ENCODE data around the gene WBP2. TPM values are rescaled to one million over a fixed set of nuclear protein-coding genes. Genes with fewer than 3 reads are reported as not detected.
A peak's percentile ranks its signal among the peaks of the same experiment; 100 is the strongest.

The WBP2 gene
- total RNA-seq, 4 donors from 2014 or later = 41.8 to 64.5 (median 53.5) TPM

DNA sequence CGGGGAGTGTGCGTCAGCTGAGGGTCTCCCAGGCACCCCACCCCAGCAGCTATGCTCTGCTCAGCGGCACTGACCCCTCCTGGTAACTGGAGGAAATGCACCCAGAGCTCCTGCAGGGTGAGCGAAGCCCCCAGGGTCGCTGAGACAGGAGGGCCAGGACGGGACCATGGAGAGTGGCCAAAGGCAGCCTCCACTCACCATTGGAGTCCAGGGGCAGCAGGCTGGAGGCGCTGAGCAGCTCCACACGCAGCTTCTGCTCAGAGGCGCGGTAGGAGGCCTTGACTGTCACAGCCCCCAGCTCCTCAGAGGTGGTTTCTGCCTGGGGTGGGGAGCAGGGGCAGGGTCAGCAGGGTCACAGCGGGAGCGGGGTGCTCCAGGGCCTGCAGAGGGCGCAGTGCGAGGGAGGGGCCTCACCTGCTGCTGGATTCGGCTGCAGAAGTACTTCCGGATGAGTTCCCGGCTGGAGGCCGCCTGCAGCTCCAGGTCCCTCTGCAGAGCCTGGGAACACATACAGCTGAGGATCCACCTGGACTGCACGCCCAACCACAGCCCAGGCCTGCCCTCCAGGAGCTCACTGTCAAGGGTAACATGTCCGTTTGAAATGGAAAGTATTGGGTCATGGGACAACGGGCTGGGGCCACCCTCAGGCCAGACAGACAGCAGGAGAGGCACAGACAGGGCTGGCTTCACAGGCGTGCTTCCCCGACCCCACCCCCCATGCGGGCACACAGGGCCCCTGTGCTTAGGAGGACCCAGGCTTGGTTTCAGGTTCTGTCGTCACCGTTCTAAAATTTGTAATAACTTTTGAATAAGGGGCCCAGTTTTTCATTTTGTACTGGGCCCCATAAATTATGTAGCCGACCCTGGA, 24.7 kb downstream of the WBP2 start:
- no peak for TF ChIP-seq POLR2A (IDR thresholded peaks at IDR 0.05)
- TF ChIP-seq, protein P1, sequence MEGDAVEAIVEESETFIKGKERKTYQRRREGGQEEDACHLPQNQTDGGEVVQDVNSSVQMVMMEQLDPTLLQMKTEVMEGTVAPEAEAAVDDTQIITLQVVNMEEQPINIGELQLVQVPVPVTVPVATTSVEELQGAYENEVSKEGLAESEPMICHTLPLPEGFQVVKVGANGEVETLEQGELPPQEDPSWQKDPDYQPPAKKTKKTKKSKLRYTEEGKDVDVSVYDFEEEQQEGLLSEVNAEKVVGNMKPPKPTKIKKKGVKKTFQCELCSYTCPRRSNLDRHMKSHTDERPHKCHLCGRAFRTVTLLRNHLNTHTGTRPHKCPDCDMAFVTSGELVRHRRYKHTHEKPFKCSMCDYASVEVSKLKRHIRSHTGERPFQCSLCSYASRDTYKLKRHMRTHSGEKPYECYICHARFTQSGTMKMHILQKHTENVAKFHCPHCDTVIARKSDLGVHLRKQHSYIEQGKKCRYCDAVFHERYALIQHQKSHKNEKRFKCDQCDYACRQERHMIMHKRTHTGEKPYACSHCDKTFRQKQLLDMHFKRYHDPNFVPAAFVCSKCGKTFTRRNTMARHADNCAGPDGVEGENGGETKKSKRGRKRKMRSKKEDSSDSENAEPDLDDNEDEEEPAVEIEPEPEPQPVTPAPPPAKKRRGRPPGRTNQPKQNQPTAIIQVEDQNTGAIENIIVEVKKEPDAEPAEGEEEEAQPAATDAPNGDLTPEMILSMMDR (IDR thresholded peaks at IDR 0.05) = peak in 3 of 6 experiments; percentile 10 to 40 (median 16)
- Histone ChIP-seq H3K4me1 (peaks cover 10 to 14% of the 10 kb centered on the region in 2 donors), H3K27ac (no peak overlapping the region), H3K4me3 (replicated peaks in 1 of 3) (no peak overlapping the region), H3K27me3 (no peaks in the 10 kb centered on the region), H3K9me3 (no peaks in the 10 kb centered on the region), H3K36me3 (peaks cover 0 to under 1% of the 10 kb centered on the region in 2 donors)
- intact Hi-C loops (cut with DNase I) = no loop called here
- no peak for DNase-seq
- 75 to 83% methylated on average over 12 to 24 of the region's 27 CpGs for whole genome bisulfite sequencing, 2 donors

DNA sequence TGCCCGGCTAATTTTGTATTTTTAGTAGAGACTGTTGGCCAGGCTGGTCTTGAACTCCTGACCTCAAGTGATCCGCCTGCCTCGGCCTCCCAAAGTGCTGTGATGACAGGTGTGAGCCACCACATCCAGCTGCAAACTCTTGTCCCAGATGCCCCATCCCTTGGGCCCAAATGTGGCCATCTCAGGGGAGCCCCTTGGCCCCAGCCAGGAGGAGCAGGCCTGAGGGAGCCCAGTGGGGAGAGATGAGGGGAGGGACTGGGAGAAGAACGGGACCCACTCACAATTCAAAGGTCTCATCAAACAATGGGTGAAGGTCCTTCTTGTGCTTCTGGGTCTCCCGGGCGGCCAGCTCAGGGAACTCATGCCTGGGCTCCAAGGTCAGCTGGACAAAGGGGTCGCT, 25.4 kb downstream of the WBP2 start:
- TF ChIP-seq POLR2A (IDR thresholded peaks at IDR 0.05) = no peak
- TF ChIP-seq, protein P1 (IDR thresholded peaks at IDR 0.05) = no peak
- intact Hi-C loops (cut with DNase I) = no loop called here
- Histone ChIP-seq H3K4me3 (replicated peaks in 1 of 3) (no peak overlapping the region), H3K9me3 (no peaks in the 10 kb centered on the region), H3K36me3 (peaks cover 0 to 4% of the 10 kb centered on the region in 2 donors), H3K27me3 (no peaks in the 10 kb centered on the region), H3K27ac (no peak overlapping the region), H3K4me1 (peaks cover 10 to 14% of the 10 kb centered on the region in 2 donors)
- 83 to 94% methylated on average over 4 of the region's 7 CpGs for WGBS, 2 donors
- DNase-seq = no peak

GRCh38 chr17:75828741-75829140, 26.4 kb downstream of the WBP2 start:
- 73 to 90% methylated on average over 3 to 6 of the region's 19 CpGs for WGBS, 2 donors
- intact Hi-C loops (cut with DNase I) = no loop called here
- Histone ChIP-seq H3K4me3 (replicated peaks in 1 of 3) (no peak overlapping the region), H3K27me3 (no peaks in the 10 kb centered on the region), H3K4me1 (peaks cover 10 to 14% of the 10 kb centered on the region in 2 donors), H3K9me3 (no peaks in the 10 kb centered on the region), H3K36me3 (peaks cover 6 to 14% of the 10 kb centered on the region in 2 donors), H3K27ac (no peak overlapping the region)
- DNase-seq = no peak
- TF ChIP-seq, protein P1 (IDR thresholded peaks at IDR 0.05) = no peak
- no peak for TF ChIP-seq POLR2A (IDR thresholded peaks at IDR 0.05)

DNA sequence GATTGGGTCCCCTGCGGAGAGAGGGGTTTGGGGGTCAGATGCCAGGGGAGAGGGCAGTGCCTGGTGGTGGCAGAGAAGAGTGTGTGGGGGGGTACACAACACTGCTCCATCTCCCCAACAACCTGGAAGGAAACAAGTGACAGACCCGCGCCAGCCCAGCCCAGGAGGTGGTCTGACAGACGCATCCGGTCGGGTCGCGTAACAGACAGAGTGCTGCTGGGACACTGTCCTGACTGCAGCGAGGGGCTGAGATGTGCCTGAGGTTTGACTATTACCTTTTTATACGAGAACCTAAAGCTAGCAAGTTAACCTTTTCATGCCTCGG, 27.1 kb downstream of the WBP2 start:
- intact Hi-C loops (cut with DNase I) = no loop called here
- H3K27me3 ChIP-seq = no peaks in the 10 kb centered on the region
- DNase-seq = no peak

More for the DNA sequence above, 27.1 kb downstream of the WBP2 start:
- WGBS, 2 donors = 44 to 60% methylated on average over 3 to 11 of the region's 11 CpGs
- Histone ChIP-seq H3K9me3 (no peaks in the 10 kb centered on the region), H3K27ac (peak overlapping the region in 1 of 3 donors; percentile 74), H3K36me3 (peaks cover 14 to 21% of the 10 kb centered on the region in 2 donors), H3K4me3 (replicated peaks in 1 of 3) (no peak overlapping the region), H3K4me1 (peaks cover 10 to 14% of the 10 kb centered on the region in 2 donors)
- TF ChIP-seq, protein P1 (IDR thresholded peaks at IDR 0.05) = no peak

Data from thyroid gland (tissue), 4 donors.